Esophagus muscularis mucosa (tissue), 4 donors: Measurements from ENCODE around the gene LIMK2. TPM values are rescaled to one million over a fixed set of nuclear protein-coding genes. Genes with fewer than 3 reads are reported as not detected.
"Not testable (repeated sequence)": the region's sequence is repeated elsewhere in the genome, so short reads cannot be mapped to it uniquely, and the experiment has no call there.

Experiments
- DNase-seq: peaks from one replicate; pipeline ENCODE4 v3.0.0-alpha.2; 2017; ENCODE audit errors: extremely low spot score
- H3K27ac ChIP-seq, 4 donors: fragments of 200-600 bp; sonication (generic); replicated peaks in 1 of 4; 1 replicate in 3 of 4; 2 replicates in 1 of 4; pipeline ENCODE4 v1.5.1; 2016 to 2019; ENCODE audit warnings: mild to moderate bottlenecking in 1 of 4
- H3K27me3 ChIP-seq, 4 donors: fragments of 200-600 bp; sonication (generic); one replicate each; pipeline versions ENCODE4 v1.5.1 to v1.6.0; 2016 to 2019
- H3K36me3 ChIP-seq, 4 donors: fragments of 200-600 bp; sonication (generic); one replicate each; pipeline ENCODE4 v1.5.1; 2016 to 2019
- H3K4me1 ChIP-seq, 4 donors: fragments of 200-600 bp; sonication (generic); one replicate each; pipeline ENCODE4 v1.5.1; 2016 to 2019
- H3K4me3 ChIP-seq, 4 donors: fragments of 200-600 bp; sonication (generic); 1 replicate in 2 of 4; 2 replicates in 2 of 4; pipeline ENCODE4 v1.5.1; 2016 to 2019; ENCODE audit warnings: mild to moderate bottlenecking in 4 of 4, moderate library complexity in 1 of 4
- H3K9me3 ChIP-seq, 4 donors: fragments of 200-600 bp; sonication (generic); 1 replicate in 3 of 4; 2 replicates in 1 of 4; pipeline ENCODE4 v1.5.1; 2016 to 2019
- CTCF ChIP-seq, 3 experiments: fragments of 200-600 bp in 2 of 3; fragments of 450-650 bp in 1 of 3; sonication (generic) in 2 of 3; IDR thresholded peaks; one replicate each; pipeline ENCODE4 v1.5.1; 2017 to 2019; ENCODE audit warnings: antibody characterized with exemption in 3 of 3, mild to moderate bottlenecking in 2 of 3, moderate library complexity in 1 of 3
- EP300 ChIP-seq: sonication (generic); formaldehyde crosslinking; IDR thresholded peaks from one replicate; pipeline ENCODE4 v1.6.1; 2017; ENCODE audit warnings: antibody characterized with exemption
- POLR2A ChIP-seq: fragments of 450-650 bp; IDR thresholded peaks from one replicate; pipeline ENCODE4 v1.6.1; 2017; ENCODE audit warnings: antibody characterized with exemption, moderate library complexity, mild to moderate bottlenecking, low read depth
- POLR2AphosphoS5 ChIP-seq, 2 donors: sonication (generic); formaldehyde crosslinking; IDR thresholded peaks; one replicate each; pipeline ENCODE4 v1.6.1; 2017; ENCODE audit warnings: antibody characterized with exemption in 2 of 2
- WGBS: methylation state at CpG from one replicate; pipeline ENCODE4 v1.1.5; 2018; 5-methylcytosine and 5-hydroxymethylcytosine counted together
- intact Hi-C: fragments of 100-400 bp; cut with DNase I; formaldehyde crosslinking; loops from one replicate; pipeline ENCODE4 v1.15.1; 2023
- total RNA-seq, 4 donors: library from RNA; depleted of rRNA; stranded (reverse); fragments of >200 nt; gene quantifications; one replicate each; pipeline versions ENCODE4 v1.1.0 to v1.2.1, GENCODE V29; 2016

Gene LIMK2
- total RNA-seq = 10 to 100 TPM; 12.0 to 18.2 (median 14.3) TPM

GRCh38 chr22:31211862-31212730 lies at the start of gene LIMK2:
LIMK2 (plus strand) TSS chr22:31212298; CDS start chr22:31212409, 111 bp downstream.
- H3K4me3 ChIP-seq = peak within 1 kb of the TSS; percentile 68 to 96 (median 92)
- peak; percentile 96 for DNase-seq
- no peaks in the 10 kb centered on the region for H3K27me3 ChIP-seq
- intact Hi-C loops = loop anchor here (2.0 kb wide), 1 partner anchor 61 kb away; no protein-coding TSS in a partner anchor
- WGBS = under 1% methylated on average over 17 of the region's 64 CpGs
- TF ChIP-seq CTCF (IDR thresholded peaks at IDR 0.05) (peak; percentile 88 to 93 (median 88)), POLR2AphosphoS5 (IDR thresholded peaks at IDR 0.05) (peak; percentile 90 to 93), EP300 (no peak), POLR2A (peak; percentile 74)
- peaks cover 29 to 44% (median 40%) of the 10 kb centered on the region in 4 donors for H3K4me1 ChIP-seq
- H3K36me3 ChIP-seq = peaks cover 0 to 2% (median under 1%) of the 10 kb centered on the region in 4 donors
- no peaks in the 10 kb centered on the region for H3K9me3 ChIP-seq
- H3K27ac ChIP-seq = peak within 1 kb of the TSS; percentile 78 to 86 (median 84)

- peaks cover 44 to 80% (median 73%) of the 10 kb centered on the region in 4 donors for H3K4me1 ChIP-seq
- peak overlapping the region in 1 of 4 donors; percentile 14 for H3K27ac ChIP-seq
These were observed 41.1 kb upstream of the LIMK2 start for GRCh38 chr22:31170971-31171370.

GRCh38 chr22:31171734-31172133 lies 40.4 kb upstream of the LIMK2 start:
- intact Hi-C loops = not testable (repeated sequence)

More at GRCh38 chr22:31170971-31171370, 41.1 kb upstream of the LIMK2 start:
- WGBS = 96% methylated on average over 4 of the region's 4 CpGs
- no peak for DNase-seq
- Histone ChIP-seq H3K9me3 (no peaks in the 10 kb centered on the region), H3K27me3 (no peaks in the 10 kb centered on the region), H3K4me3 (no peak overlapping the region), H3K36me3 (peaks cover 0 to 19% (median 10%) of the 10 kb centered on the region in 4 donors)
- intact Hi-C loops = no loop called here
- TF ChIP-seq POLR2A = no peak
- TF ChIP-seq EP300 = no peak
- no peak for TF ChIP-seq CTCF (IDR thresholded peaks at IDR 0.05)
- TF ChIP-seq POLR2AphosphoS5 (IDR thresholded peaks at IDR 0.05) = no peak

GRCh38 chr22:31173386-31174145 lies 38.5 kb upstream of the LIMK2 start:
- Histone ChIP-seq H3K36me3 (peaks cover 0 to 19% (median 12%) of the 10 kb centered on the region in 4 donors), H3K4me1 (peaks cover 49 to 83% (median 78%) of the 10 kb centered on the region in 4 donors), H3K27me3 (no peaks in the 10 kb centered on the region), H3K9me3 (no peaks in the 10 kb centered on the region), H3K4me3 (peak overlapping the region in 1 of 4 donors; percentile 16), H3K27ac (peak overlapping the region; percentile 67 to 79 (median 76))
- 52% methylated on average over 5 of the region's 5 CpGs for WGBS
- TF ChIP-seq CTCF (IDR thresholded peaks at IDR 0.05) = no peak
- TF ChIP-seq POLR2A = no peak
- TF ChIP-seq EP300 = no peak
- peak in 1 of 2 donors; percentile 73 for TF ChIP-seq POLR2AphosphoS5 (IDR thresholded peaks at IDR 0.05)
- no peak for DNase-seq
- intact Hi-C loops = no loop called here

More at GRCh38 chr22:31171734-31172133, 40.4 kb upstream of the LIMK2 start:
- peak overlapping the region in 1 of 4 donors; percentile 14 for H3K27ac ChIP-seq
- peaks cover 44 to 82% (median 76%) of the 10 kb centered on the region in 4 donors for H3K4me1 ChIP-seq
- not testable (repeated sequence) for H3K9me3 ChIP-seq, H3K4me3 ChIP-seq, H3K27me3 ChIP-seq, DNase-seq
- WGBS = 74% methylated on average over 9 of the region's 9 CpGs
- peaks cover 0 to 18% (median 8%) of the 10 kb centered on the region in 4 donors for H3K36me3 ChIP-seq
